SK-N-MC (cell line): Measurements from ENCODE around the gene FAM25G.
"Not testable (repeated sequence)": the region's sequence is repeated elsewhere in the genome, so short reads cannot be mapped to it uniquely, and the experiment has no call there.

ENCODE experiments used
- DNase-seq: peaks from one replicate; pipeline ENCODE4 v3.0.0-alpha.2; 2011; ENCODE audit warnings: low read depth, low spot score
- H3K27ac ChIP-seq: fragments of 200-600 bp; sonication (generic); 2 replicates; pipeline ENCODE4 v1.5.1; 2016; ENCODE audit warnings: mixed run types
- H3K36me3 ChIP-seq: fragments of 200-600 bp; sonication (generic); 2 replicates; pipeline ENCODE4 v1.6.1; 2017; ENCODE audit warnings: antibody characterized with exemption, low read length, mixed read lengths; ENCODE audit not compliant: insufficient read depth
- H3K4me3 ChIP-seq: fragments of 200-600 bp; sonication (generic); 2 replicates; pipeline ENCODE4 v1.5.1; 2016
- H3K9ac ChIP-seq: fragments of 200-600 bp; sonication (generic); 2 replicates; pipeline ENCODE4 v1.8.0; 2017; ENCODE audit warnings: mixed run types, mixed read lengths; ENCODE audit not compliant: insufficient read length
- H3K9me3 ChIP-seq: fragments of 200-600 bp; sonication (generic); 2 replicates; pipeline ENCODE4 v1.6.1; 2017; ENCODE audit warnings: low read depth, mild to moderate bottlenecking, antibody characterized with exemption, low read length, moderate library complexity, mixed read lengths

Gene FAM25G

DNA sequence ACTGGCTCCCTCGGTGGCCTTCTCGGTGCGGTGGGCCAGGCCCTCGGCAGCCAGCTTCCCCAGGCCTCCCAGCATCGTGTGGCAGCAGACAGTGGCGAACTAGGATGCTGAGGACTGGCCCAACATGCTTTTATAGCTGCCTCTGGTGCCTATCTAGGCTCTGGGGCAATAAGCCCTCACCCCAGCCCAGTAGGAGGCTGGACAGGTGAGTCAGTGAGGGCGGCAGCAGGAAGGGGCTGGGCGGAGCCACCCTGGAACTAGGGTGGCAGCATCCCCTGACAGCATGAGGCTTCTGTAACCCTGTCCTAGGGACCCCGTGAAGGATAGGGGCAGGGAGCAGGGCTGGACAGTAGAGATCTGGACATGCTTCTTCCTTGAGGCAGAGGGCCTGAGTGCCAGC lies at the start of gene FAM25G:
TSS of gene FAM25G (minus strand) at position 101 of the 400 bp plus-strand sequence. CDS start at position 75, 26 bp downstream.
- H3K36me3 ChIP-seq, H3K9me3 ChIP-seq, DNase-seq, H3K27ac ChIP-seq, H3K9ac ChIP-seq, H3K4me3 ChIP-seq: not testable (repeated sequence)

DNA sequence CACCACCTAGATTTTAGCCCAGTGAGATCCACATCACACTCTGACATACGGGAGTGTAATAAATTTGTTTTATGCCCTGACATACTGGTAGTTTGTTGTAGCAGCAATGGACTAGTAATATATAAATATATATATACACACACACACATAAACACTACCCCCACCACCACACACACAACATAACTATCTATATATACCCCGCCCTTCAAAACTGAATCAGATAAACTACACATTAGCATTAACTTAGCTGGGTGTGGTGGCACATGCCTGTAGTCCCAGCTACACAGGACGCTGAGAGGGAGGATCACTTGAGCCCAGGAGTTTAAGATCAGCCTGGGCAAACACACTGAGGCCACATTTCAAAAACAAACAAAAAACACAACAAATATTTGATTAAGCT lies 44.9 kb upstream of the FAM25G start:
- not testable (repeated sequence) for H3K9me3 ChIP-seq, H3K27ac ChIP-seq, DNase-seq, H3K4me3 ChIP-seq, H3K9ac ChIP-seq, H3K36me3 ChIP-seq

DNA sequence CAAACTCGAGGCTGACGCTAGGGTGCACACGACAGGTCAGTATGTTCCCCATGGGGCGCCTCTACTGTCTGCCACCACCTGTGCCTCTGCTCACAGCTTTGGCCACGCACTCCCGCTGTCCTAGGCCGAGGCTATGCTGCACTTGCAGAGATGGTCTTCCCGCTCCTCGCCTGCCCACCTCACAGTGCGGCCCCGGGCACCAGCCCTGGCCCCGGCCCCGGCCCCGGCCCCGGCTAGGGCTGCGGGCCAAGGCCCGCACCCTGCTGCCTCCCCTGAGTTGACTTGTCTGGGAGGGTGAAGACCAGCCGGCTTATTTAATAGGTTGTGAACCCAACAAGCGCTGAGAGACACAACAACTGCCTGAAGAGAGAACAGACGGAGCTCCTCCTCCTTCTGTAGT lies 32.0 kb upstream of the FAM25G start, which contains the start of gene AGAP9:
TSS of gene AGAP9 (minus strand) at position 164 of the 400 bp plus-strand sequence. CDS start at position 52, 112 bp downstream.
- not testable (repeated sequence) for H3K9me3 ChIP-seq, H3K27ac ChIP-seq, DNase-seq, H3K9ac ChIP-seq, H3K36me3 ChIP-seq, H3K4me3 ChIP-seq

DNA sequence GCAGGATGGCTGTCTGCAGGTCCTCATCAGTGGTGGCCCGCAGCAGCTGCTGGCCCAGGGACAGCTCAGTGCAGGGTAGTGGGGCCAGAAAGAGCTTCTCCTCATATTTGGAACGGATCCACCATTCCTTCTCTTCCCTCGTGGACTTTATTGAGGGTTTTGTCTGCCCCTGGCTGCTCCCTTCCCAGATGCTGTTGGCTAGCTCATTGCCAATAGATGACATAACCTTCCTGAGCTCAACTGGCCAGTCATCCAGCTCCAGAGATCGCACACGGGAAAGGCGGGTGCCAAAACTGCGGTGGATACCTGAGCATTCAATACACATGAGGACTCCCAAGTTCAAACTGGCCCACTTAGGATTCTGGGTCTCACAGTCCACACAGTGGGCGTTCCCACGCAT lies 10.8 kb upstream of the FAM25G start:
- H3K4me3 ChIP-seq, H3K36me3 ChIP-seq, H3K9ac ChIP-seq, H3K27ac ChIP-seq, DNase-seq, H3K9me3 ChIP-seq: not testable (repeated sequence)

DNA sequence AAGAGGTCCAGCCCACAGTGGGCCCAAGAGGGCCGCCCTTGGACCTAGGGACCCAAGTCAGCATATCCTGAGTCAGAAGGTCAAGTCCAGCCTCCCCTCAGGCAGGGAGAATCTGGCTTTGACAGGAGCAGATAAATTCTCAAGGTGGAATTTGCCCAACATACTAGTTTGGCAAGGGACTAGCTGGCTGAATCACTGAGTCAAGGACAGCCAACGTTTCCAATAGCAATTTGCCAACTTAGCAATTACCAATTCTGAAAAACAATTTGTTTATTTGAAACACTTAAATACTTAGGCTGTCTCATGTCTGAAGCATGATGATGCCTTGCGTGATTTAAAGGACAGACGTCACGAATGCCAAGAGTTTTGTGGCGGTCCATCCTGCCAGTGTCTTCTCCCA lies 2.7 kb upstream of the FAM25G start:
- H3K36me3 ChIP-seq, H3K27ac ChIP-seq, DNase-seq, H3K9me3 ChIP-seq, H3K4me3 ChIP-seq, H3K9ac ChIP-seq: not testable (repeated sequence)

DNA sequence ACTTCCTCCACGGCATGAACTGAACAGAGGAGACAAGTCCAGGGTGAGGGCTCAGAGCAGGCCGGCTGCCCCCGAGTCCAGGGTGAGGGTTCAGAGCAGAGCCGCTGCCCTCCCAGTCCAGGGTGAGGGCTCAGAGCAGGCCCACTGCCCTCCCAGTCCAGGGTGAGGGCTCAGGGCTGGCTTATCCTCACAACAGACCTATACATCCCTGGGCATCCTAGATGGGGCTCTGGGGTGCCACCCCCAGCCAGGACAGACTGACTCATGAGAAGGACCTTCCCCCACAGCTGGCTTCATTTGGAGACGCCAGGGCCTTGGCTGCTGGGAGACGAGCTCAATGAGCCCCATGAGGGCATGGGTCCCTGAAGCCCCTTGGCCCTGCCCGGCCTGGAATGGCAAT lies 1.9 kb downstream of the FAM25G start:
- not testable (repeated sequence) for DNase-seq, H3K9me3 ChIP-seq, H3K9ac ChIP-seq, H3K36me3 ChIP-seq, H3K4me3 ChIP-seq, H3K27ac ChIP-seq

DNA sequence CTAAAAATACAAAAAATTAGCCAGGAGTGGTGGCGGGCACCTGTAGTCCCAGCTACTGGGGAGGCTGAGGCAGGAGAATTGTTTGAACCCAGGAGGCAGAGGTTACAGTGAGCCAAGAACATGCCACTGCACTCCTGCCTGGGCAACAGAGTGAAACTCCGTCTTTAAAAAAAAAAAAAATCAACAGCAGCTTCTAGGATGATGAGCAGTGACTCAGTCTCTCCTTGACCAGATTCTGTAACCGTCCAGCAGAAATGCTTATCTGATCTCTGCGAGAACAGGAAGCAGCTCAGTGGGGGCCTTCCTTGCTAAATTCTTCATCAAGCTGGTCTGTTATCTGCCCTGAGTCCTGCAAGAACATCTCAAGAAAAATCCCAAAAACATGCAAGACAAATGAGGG lies 5.6 kb downstream of the FAM25G start:
- H3K9ac ChIP-seq, H3K27ac ChIP-seq, H3K36me3 ChIP-seq, H3K9me3 ChIP-seq, H3K4me3 ChIP-seq, DNase-seq: not testable (repeated sequence)

DNA sequence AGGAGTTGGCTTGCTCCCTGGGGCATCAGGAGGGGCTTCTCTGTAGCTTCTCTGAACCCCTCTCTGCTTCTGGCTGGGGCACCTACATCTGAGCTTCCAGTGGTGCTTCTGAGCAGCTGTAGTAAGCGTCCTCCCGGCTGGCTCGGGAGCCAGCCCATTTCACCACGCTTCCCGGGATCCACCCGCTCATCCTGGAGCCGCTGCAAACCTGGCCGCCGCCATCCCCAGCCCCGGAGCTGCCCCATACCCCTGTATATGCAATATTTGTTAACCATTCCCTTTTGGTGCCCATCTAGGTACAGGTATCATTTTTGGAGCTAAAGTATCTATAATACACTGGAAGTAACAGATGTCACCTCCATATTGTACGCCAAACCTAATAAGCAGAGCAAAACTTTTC lies 6.7 kb downstream of the FAM25G start:
- not testable (repeated sequence) for H3K9ac ChIP-seq, H3K27ac ChIP-seq, H3K4me3 ChIP-seq, H3K36me3 ChIP-seq, DNase-seq, H3K9me3 ChIP-seq

DNA sequence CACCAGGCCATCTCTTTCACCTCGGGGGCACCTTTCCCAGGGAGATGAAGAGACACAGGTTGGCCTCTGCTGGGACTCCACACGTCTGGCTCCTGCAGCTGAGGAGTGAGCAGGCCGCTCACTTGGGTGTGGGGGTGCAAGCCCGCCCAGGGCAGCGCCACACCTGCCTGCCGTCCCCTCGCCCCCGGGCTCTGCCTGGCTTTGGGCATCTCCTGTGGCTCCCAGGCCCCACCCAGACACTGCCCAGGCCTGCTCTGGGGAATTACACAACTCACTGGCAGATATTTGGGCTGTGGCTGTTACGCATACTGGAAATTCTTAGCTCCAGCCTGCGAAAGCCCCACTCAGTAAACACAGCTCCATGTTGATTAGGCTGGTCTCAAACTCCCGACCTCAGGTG lies 7.6 kb downstream of the FAM25G start, which contains the start of gene ANXA8:
TSS of gene ANXA8 (minus strand) at position 193 of the 400 bp plus-strand sequence. CDS start at position 11, 182 bp downstream.
- not testable (repeated sequence) for H3K9me3 ChIP-seq, DNase-seq, H3K4me3 ChIP-seq, H3K27ac ChIP-seq, H3K36me3 ChIP-seq, H3K9ac ChIP-seq

DNA sequence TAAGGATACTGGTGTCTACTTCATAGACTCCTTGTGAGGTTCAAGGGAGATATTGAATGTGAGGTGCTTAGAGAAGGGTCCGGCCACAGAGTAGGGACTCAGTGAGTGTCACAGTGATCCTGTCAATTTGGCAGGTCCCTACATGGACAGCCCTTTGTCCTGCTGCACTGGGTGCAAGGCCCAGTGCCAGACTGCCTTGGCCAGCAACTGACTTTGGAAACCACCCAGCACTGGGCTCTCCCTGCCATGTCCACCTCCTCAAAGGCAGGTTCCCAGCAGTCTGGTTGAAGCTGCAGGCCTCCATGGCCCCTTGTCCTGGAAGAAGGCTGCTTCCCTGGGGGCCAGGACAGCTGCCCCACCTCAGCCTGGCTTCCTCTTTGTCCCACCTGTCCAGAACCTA lies 9.1 kb downstream of the FAM25G start:
- not testable (repeated sequence) for H3K4me3 ChIP-seq, H3K27ac ChIP-seq, H3K9me3 ChIP-seq, DNase-seq, H3K36me3 ChIP-seq, H3K9ac ChIP-seq

DNA sequence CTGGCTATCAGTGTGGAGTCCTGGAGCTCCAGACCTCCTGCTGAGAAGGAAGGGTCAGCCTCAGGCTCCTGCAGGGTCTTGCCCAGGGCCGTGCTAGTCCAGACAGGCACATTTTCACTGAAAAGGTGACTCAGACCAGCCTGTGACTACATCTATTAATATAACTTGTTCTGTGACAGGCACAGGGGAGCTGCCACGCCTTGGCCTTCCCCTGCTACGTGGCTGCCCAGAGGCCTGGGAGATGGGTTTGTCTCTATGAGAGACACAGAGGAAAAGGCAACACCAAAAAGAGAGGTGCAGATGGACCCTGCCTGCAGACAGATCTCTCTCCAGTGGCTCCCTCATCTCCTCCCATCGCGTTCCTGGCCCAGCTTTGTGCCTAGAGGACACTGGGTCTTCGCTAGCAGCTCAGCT lies 9.7 kb downstream of the FAM25G start:
- H3K9me3 ChIP-seq, DNase-seq, H3K4me3 ChIP-seq, H3K36me3 ChIP-seq, H3K9ac ChIP-seq, H3K27ac ChIP-seq: not testable (repeated sequence)

DNA sequence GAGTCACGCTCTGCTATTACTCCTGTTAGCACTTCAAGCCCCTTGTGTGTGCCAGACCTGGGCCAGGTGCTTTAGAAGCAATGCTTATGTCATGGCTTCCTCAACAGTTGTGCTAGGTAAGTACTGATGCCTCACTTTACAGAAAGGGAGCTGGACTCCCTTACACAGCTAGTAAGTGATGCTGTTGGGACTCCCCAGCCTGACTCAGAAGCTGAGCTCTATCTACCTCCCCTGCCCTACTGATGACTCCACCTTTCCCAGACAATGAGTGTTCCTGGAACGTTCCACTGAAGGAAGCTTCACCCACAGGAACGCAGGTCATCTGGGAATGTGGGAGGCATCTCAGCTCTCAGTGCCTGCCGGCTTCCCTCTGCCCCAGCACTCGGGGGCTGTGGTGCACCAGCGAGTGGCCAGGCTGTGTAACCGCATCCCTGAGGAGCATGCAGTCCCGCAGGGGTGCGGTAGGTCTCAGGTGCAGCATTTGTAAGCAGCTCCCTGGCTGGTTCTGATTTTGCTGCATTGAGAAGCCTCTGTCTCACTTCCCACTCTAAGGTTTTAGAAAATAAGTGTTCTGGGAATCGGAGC lies 10.2 kb downstream of the FAM25G start:
- not testable (repeated sequence) for DNase-seq, H3K27ac ChIP-seq, H3K36me3 ChIP-seq, H3K9me3 ChIP-seq, H3K9ac ChIP-seq, H3K4me3 ChIP-seq

DNA sequence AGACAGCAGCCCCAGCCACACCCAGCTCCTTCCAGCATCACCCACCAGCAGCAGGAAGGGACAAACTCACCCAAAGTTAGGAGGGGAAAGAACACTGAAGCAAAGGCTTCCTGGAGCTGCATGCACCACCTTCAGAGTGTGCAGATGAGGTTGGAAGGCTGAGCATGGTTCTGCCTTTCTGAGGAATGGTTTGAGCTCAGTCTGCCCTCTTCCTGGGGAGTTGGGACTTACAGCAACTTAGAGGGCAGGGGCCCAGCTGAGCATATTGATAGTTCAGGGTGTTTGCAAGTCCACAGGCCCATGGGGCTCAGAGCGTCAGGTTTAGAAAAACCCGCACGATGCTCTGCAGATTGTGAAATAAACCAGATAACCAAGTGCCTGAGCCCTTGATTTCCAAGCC lies 11.4 kb downstream of the FAM25G start:
- H3K9ac ChIP-seq, H3K36me3 ChIP-seq, H3K4me3 ChIP-seq, DNase-seq, H3K27ac ChIP-seq, H3K9me3 ChIP-seq: not testable (repeated sequence)

DNA sequence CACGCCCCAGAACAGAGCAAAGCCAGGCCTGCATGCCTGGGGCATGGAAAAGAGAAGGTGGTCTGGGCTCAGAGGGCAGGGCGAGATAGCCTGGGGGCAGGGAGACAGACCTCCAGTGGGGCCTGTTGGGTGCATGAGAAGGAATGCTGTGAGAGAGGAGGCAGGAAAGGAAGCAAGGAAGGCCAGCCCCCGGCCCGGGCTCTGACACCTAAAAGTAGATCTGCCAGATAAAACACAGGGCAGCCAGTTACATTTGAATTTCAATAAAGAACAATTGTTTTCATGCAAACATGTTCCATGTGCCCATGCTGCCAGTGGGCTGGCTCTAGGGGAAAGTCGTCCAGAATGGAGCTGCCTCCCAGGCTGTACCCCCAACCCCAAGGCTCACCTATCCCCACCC lies 13.4 kb downstream of the FAM25G start:
- DNase-seq, H3K9ac ChIP-seq, H3K4me3 ChIP-seq, H3K9me3 ChIP-seq, H3K36me3 ChIP-seq, H3K27ac ChIP-seq: not testable (repeated sequence)

DNA sequence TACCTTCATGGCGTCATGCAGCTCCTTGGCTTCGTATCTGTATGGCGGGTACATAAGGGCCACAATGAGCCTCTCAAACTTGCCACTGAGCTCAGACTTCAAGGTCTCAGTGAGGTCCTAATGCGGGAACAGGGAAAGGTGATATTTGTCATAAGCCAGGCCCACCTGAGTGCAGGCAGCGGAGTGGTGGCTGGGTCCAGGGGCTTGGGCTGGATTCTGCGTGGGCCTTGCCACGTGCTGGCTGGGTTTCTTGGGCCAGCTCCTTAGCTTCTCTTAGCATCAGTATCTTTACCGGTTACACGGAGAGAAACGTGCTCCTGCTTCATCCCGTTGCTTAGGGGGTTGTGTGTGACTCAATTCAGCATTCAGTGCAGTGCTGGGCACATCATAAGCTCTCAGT lies 14.4 kb downstream of the FAM25G start:
- H3K36me3 ChIP-seq, H3K9me3 ChIP-seq, H3K4me3 ChIP-seq, H3K27ac ChIP-seq, DNase-seq, H3K9ac ChIP-seq: not testable (repeated sequence)
